Measurements from ENCODE around the gene DCLK2. TPM values are rescaled to one million over a fixed set of nuclear protein-coding genes. Genes with fewer than 3 reads are reported as not detected.
"Not testable (repeated sequence)": the region's sequence is repeated elsewhere in the genome, so short reads cannot be mapped to it uniquely, and the experiment has no call there.

The DCLK2 gene
- total and polyA plus RNA-seq, 2 experiments from 2014 or later = 3.2 to 4.8 TPM

DNA sequence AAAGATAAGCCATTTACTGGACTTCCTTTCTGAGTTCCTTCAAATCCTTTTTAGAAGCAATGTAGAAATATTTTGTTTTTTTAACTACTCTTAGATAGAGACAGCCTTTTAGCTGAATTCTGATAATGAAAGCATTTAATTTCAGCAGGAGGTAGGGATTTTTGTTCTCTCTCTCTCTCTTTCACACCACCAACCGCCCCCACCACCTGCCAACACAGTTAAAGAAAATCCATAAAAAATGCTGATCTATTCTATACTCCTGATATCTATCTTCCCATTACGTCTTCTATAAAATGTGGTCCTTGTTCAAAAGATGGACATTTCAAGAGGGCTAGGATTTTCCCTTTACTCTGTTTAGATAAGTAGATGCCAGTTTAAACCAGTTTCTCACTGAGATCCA lies 104.5 kb downstream of the DCLK2 start:
- Histone ChIP-seq H3K4me3 (no peak overlapping the region), H3K36me3 (no peaks in the 10 kb centered on the region), H3K27me3 (no peaks in the 10 kb centered on the region), H3K4me1 (ENCODE audit: low read depth) (no peaks in the 10 kb centered on the region), H3K27ac (no peak overlapping the region), H3K9me3 (ENCODE audit: low read depth) (no peaks in the 10 kb centered on the region)
- DNase-seq (ENCODE audit: low read depth in 1 of 2, low spot score in 1 of 2) = no peak
- TF ChIP-seq, protein P1, sequence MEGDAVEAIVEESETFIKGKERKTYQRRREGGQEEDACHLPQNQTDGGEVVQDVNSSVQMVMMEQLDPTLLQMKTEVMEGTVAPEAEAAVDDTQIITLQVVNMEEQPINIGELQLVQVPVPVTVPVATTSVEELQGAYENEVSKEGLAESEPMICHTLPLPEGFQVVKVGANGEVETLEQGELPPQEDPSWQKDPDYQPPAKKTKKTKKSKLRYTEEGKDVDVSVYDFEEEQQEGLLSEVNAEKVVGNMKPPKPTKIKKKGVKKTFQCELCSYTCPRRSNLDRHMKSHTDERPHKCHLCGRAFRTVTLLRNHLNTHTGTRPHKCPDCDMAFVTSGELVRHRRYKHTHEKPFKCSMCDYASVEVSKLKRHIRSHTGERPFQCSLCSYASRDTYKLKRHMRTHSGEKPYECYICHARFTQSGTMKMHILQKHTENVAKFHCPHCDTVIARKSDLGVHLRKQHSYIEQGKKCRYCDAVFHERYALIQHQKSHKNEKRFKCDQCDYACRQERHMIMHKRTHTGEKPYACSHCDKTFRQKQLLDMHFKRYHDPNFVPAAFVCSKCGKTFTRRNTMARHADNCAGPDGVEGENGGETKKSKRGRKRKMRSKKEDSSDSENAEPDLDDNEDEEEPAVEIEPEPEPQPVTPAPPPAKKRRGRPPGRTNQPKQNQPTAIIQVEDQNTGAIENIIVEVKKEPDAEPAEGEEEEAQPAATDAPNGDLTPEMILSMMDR (IDR thresholded peaks at IDR 0.05; ENCODE audit: low read depth, low read length) = no peak

DNA sequence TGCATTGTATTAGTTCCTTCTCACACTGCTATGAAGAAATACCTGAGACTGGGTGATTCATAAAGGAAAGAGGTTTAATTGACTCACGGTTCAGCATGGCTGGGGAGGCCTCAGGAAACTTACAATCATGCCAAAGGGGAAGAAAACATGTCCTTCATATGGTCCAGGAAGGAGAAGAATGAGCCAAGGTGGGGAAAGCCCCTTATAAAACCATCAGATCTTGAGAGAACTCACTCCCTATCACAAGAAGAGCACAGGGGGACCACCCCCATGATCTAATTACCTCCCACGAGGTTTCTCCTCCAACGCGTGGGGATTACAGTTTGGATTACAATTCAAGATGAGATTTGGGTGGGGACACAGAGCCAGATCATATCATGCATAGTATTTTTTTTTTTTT lies 106.8 kb downstream of the DCLK2 start:
- not testable (repeated sequence) for H3K4me1 ChIP-seq (ENCODE audit: low read depth); H3K4me3 ChIP-seq; H3K9me3 ChIP-seq (ENCODE audit: low read depth); H3K27ac ChIP-seq; DNase-seq (ENCODE audit: low read depth in 1 of 2, low spot score in 1 of 2); H3K27me3 ChIP-seq; H3K36me3 ChIP-seq

DNA sequence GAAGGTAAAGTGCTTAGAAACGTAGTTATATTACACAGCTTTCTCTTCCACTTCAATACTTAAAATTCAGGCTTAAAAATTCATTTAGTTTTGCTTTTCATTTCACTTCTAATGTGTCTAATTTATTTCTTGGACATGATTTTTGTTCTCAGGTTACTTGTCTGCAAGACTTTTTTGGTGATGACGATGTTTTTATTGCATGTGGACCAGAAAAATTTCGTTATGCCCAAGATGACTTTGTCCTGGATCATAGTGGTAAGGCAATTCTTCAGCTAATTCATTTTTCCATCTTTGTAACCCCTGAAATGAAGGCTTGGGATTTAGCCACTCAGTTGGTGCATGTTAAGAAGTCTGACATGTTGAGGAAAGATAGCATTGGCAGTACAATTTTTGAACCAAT lies 114.7 kb downstream of the DCLK2 start:
- TF ChIP-seq, protein P1 (IDR thresholded peaks at IDR 0.05; ENCODE audit: low read depth, low read length) = no peak
- no peak for DNase-seq (ENCODE audit: low read depth in 1 of 2, low spot score in 1 of 2)

DNA sequence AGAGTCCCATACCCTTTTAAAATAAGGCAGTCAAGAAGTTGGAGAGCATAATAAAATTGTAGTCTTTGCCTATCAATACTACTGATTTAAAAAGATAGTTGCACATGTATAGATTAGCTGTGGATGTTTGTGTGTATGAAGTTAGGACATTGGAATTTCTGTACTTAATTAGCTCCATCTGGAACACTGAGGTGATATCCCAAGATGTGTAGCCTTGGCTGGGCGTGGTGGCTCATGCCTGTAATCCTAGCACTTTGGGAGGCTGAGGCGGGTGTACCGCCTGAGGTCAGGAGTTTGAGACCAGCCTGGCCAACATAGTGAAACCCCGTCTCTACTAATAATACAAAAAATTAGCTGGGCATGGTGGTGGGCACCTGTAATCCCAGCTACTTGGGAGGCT lies 119.0 kb downstream of the DCLK2 start:
- not testable (repeated sequence) for H3K36me3 ChIP-seq; H3K4me3 ChIP-seq; H3K27ac ChIP-seq; H3K4me1 ChIP-seq (ENCODE audit: low read depth); H3K27me3 ChIP-seq; DNase-seq (ENCODE audit: low read depth in 1 of 2, low spot score in 1 of 2); H3K9me3 ChIP-seq (ENCODE audit: low read depth)

More for the DNA sequence above, 114.7 kb downstream of the DCLK2 start:
- no peak overlapping the region for H3K4me3 ChIP-seq
- no peaks in the 10 kb centered on the region for H3K27me3 ChIP-seq
- no peaks in the 10 kb centered on the region for H3K4me1 ChIP-seq (ENCODE audit: low read depth)
- no peak overlapping the region for H3K27ac ChIP-seq
- H3K9me3 ChIP-seq (ENCODE audit: low read depth) = no peaks in the 10 kb centered on the region
- H3K36me3 ChIP-seq = no peaks in the 10 kb centered on the region

DNA sequence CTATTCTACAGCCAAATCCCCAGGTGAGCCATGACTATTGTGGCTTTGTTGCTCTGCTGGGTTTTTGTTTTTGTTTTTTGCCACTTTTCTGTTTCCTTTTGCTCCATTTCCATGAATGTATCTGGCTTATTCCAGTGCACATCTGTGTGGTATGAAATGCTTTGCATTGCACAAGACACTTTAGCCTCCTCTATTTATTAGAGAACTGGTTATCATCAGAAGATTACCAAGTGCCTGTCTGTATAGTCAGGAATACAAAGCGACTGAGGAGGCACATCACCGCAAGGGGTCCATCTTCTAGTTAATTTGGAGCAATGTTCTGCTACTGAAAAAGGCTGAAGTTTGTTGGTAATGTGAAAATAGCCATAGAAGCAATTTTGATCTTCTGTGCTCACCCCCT lies 120.8 kb downstream of the DCLK2 start:
- no peaks in the 10 kb centered on the region for H3K27me3 ChIP-seq
- no peak overlapping the region for H3K27ac ChIP-seq
- no peaks in the 10 kb centered on the region for H3K9me3 ChIP-seq (ENCODE audit: low read depth)
- DNase-seq (ENCODE audit: low read depth in 1 of 2, low spot score in 1 of 2) = no peak
- H3K36me3 ChIP-seq = no peaks in the 10 kb centered on the region
- TF ChIP-seq, protein P1 (IDR thresholded peaks at IDR 0.05; ENCODE audit: low read depth, low read length) = no peak
- no peaks in the 10 kb centered on the region for H3K4me1 ChIP-seq (ENCODE audit: low read depth)
- H3K4me3 ChIP-seq = no peak overlapping the region

DNA sequence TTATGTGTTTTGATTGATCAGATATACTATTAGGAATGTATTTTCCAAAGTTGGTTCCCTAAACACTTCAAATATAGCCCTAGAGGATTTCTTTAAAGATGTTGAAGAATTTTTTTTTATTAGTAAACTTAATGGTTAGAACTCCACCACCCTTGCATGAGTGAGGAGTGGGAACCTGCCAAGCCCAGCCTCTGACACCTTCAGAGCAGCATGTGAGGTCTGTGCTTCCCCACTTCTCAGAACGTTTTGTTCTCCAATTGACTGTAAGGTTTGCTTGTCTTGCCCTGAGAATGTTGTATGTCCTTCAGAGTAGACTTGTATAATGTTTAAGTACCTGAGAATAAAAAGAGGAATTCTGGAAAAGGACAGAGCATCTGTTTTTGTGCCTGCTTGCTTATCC lies 126.8 kb downstream of the DCLK2 start:
- Histone ChIP-seq H3K9me3 (ENCODE audit: low read depth) (no peaks in the 10 kb centered on the region), H3K27me3 (no peaks in the 10 kb centered on the region), H3K4me3 (no peak overlapping the region), H3K36me3 (no peaks in the 10 kb centered on the region), H3K4me1 (ENCODE audit: low read depth) (no peaks in the 10 kb centered on the region), H3K27ac (no peak overlapping the region)
- TF ChIP-seq, protein P1 (IDR thresholded peaks at IDR 0.05; ENCODE audit: low read depth, low read length) = no peak
- no peak for DNase-seq (ENCODE audit: low read depth in 1 of 2, low spot score in 1 of 2)

DNA sequence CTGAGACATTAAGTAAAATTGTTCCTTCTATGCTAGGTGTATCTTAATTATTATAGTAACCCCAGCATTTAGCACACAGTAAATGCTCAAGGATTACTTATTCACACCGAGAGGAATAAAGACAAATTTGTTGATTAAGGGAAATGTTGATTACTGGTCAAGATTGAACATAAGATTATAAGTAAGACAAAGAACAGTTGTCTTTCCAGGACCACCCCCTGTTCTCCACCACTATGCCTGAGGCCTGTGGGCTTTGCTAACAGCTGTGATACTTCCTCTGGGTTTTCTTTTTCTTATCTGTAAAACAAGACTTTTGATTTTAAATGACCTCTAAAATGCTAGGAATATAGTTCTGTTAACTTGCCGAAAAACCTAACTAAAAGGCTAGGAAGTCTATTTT lies 128.0 kb downstream of the DCLK2 start:
- TF ChIP-seq, protein P1 (IDR thresholded peaks at IDR 0.05; ENCODE audit: low read depth, low read length) = no peak

More for the DNA sequence above, 128.0 kb downstream of the DCLK2 start:
- no peaks in the 10 kb centered on the region for H3K9me3 ChIP-seq (ENCODE audit: low read depth)
- no peaks in the 10 kb centered on the region for H3K27me3 ChIP-seq
- H3K36me3 ChIP-seq = no peaks in the 10 kb centered on the region
- no peaks in the 10 kb centered on the region for H3K4me1 ChIP-seq (ENCODE audit: low read depth)
- no peak for DNase-seq (ENCODE audit: low read depth in 1 of 2, low spot score in 1 of 2)
- H3K27ac ChIP-seq = no peak overlapping the region
- no peak overlapping the region for H3K4me3 ChIP-seq
